HG02885 (cell line): Measurements from ENCODE around the gene TLK2.
"Not testable (repeated sequence)": the region's sequence is repeated elsewhere in the genome, so short reads cannot be mapped to it uniquely, and the experiment has no call there.

Source experiments
- ATAC-seq: cut with Tn5 transposase; IDR thresholded peaks from one replicate; pipeline ENCODE4 v1.9.1; 2021; ENCODE audit warnings: mild to moderate bottlenecking; ENCODE audit not compliant: unreplicated experiment, poor library complexity

Gene TLK2

GRCh38 chr17:62478424-62478879 is at the start of gene TLK2:
Gene TLK2, plus strand, starts transcription at chr17:62478825. Its CDS starts 2,301 bp downstream, at chr17:62481126.
- peak; percentile 78 for ATAC-seq

- ATAC-seq: not testable (repeated sequence)
These were observed 43.4 kb upstream of the TLK2 start for GRCh38 chr17:62435251-62435650.

GRCh38 chr17:62441181-62441580 is 37.4 kb upstream of the TLK2 start:
- not testable (repeated sequence) for ATAC-seq

- ATAC-seq: no peak
These were observed 34.6 kb upstream of the TLK2 start for GRCh38 chr17:62444063-62444462.

- ATAC-seq: not testable (repeated sequence)
These were observed 32.8 kb upstream of the TLK2 start for GRCh38 chr17:62445791-62446190.

- not testable (repeated sequence) for ATAC-seq
These were observed 26.4 kb upstream of the TLK2 start for GRCh38 chr17:62452195-62452594.

GRCh38 chr17:62453041-62453440 is 25.6 kb upstream of the TLK2 start:
- not testable (repeated sequence) for ATAC-seq

GRCh38 chr17:62453656-62454055 is 25.0 kb upstream of the TLK2 start:
- ATAC-seq: peak; percentile 20

- peak; percentile 60 for ATAC-seq
These were observed 24.5 kb upstream of the TLK2 start for GRCh38 chr17:62454111-62454510.

GRCh38 chr17:62456016-62456415 is 22.6 kb upstream of the TLK2 start:
- ATAC-seq: no peak

- not testable (repeated sequence) for ATAC-seq
These were observed 20.1 kb upstream of the TLK2 start for GRCh38 chr17:62458483-62458882.

GRCh38 chr17:62464422-62464821 is 14.2 kb upstream of the TLK2 start:
- not testable (repeated sequence) for ATAC-seq

- not testable (repeated sequence) for ATAC-seq
These were observed 13.4 kb upstream of the TLK2 start for GRCh38 chr17:62465271-62465670.

- ATAC-seq: not testable (repeated sequence)
These were observed 7.8 kb upstream of the TLK2 start for GRCh38 chr17:62470666-62471379.

GRCh38 chr17:62471380-62471880 is 7.2 kb upstream of the TLK2 start:
- not testable (repeated sequence) for ATAC-seq

- not testable (repeated sequence) for ATAC-seq
These were observed 5.3 kb upstream of the TLK2 start for GRCh38 chr17:62473030-62473982.

GRCh38 chr17:62477111-62477510 is 1.5 kb upstream of the TLK2 start:
- ATAC-seq: not testable (repeated sequence)

- ATAC-seq: peak; percentile 28
These were observed 762 bp upstream of the TLK2 start for GRCh38 chr17:62477718-62478408.

- peak; percentile 36 for ATAC-seq
These were observed 434 bp downstream of the TLK2 start for GRCh38 chr17:62478880-62479638.
